Measurements from ENCODE around the gene ELAC2. TPM values are rescaled to one million over a fixed set of nuclear protein-coding genes. Genes with fewer than 3 reads are reported as not detected.
A peak's percentile ranks its signal among the peaks of the same experiment; 100 is the strongest.

Gene ELAC2
- total RNA-seq, 4 donors from 2014 or later: 60.8 to 89.5 (median 77.9) TPM

DNA sequence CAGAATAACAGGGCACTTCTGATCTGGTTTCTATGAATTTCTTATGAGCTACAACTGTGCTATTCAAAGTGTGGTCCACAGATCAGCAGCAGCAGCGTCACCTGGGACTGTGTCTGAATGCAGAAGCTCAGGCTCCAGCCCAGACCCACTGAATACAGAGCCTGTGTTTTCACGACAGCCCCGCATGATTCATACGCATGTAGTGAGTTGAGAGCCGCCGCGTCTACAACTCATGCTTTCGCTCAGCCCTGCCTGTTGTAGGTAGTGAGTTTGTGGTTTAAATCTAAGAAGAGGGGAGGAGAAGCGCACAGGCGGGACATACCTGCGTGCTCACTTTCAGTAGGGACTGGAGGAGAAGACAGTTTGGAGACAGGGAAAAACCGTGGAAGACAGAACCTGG, 28.5 kb upstream of the ELAC2 start:
- ATAC-seq (ENCODE audit: low FRiP score) (no peak), DNase-seq (ENCODE audit: low spot score) (no peak)
- TF ChIP-seq, protein P1, sequence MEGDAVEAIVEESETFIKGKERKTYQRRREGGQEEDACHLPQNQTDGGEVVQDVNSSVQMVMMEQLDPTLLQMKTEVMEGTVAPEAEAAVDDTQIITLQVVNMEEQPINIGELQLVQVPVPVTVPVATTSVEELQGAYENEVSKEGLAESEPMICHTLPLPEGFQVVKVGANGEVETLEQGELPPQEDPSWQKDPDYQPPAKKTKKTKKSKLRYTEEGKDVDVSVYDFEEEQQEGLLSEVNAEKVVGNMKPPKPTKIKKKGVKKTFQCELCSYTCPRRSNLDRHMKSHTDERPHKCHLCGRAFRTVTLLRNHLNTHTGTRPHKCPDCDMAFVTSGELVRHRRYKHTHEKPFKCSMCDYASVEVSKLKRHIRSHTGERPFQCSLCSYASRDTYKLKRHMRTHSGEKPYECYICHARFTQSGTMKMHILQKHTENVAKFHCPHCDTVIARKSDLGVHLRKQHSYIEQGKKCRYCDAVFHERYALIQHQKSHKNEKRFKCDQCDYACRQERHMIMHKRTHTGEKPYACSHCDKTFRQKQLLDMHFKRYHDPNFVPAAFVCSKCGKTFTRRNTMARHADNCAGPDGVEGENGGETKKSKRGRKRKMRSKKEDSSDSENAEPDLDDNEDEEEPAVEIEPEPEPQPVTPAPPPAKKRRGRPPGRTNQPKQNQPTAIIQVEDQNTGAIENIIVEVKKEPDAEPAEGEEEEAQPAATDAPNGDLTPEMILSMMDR (IDR thresholded peaks at IDR 0.05): no peak

GRCh38 chr17:13044572-13045065, 26.8 kb upstream of the ELAC2 start:
- DNase-seq (ENCODE audit: low spot score) (no peak), ATAC-seq (ENCODE audit: low FRiP score) (no peak)
- TF ChIP-seq, protein P1 (IDR thresholded peaks at IDR 0.05): no peak

DNA sequence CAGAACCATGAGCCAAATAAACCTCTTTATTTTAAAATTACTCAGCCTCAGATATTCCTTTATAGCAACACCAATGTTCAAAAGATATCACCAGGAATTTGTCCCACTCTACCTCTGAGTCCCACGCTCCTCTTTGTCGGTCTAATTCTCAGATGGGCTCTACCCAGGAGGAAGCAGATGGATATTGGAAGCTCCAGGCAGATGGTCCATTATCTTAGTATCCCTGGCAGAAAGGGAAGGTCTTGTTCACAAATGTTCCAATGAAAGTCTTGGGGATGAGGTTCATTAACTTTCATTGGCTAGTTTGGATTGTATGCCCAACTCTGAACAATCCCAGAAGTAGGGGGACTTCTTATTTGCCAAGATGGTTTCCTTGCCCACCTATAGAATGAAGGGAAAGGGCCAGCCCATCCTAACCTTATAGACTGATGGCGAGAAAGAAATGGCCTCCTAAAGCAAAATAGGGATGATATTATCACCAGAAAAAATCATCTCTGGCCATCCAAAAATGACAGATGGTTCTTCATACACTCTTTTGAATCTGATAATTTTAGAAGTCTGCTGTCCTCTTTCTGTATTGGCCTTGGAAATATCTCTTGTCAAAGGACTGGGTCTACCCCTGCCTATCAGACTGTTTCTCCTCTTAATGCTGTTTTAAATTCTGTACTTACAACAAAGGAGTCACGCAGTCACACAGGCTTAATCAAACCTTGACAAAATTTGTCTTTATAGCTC, 21.3 kb upstream of the ELAC2 start:
- no peak for ATAC-seq (ENCODE audit: low FRiP score)
- no peak for DNase-seq (ENCODE audit: low spot score)

DNA sequence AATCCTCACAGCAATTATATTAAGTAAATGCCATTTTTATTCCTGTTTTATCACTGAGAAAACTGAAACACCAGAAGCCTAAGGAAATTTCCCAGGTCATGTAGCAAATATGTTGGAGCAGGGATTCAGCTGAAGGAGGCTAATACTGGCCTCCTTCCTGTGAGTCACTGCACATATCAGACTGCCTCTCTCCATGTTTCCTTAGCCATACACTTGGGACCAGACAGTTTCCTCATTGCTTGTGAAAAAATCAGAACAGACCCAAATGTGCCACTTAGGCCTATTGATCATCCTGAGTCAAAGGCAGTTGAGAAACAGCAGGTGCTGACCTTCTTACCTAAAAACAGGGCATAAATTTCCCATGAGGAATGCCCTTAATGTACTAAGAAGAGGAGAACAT, 18.9 kb upstream of the ELAC2 start:
- TF ChIP-seq, protein P1 (IDR thresholded peaks at IDR 0.05): no peak
- ATAC-seq (ENCODE audit: low FRiP score): no peak

More for the DNA sequence above, 21.3 kb upstream of the ELAC2 start:
- TF ChIP-seq, protein P1 (IDR thresholded peaks at IDR 0.05): no peak

GRCh38 chr17:13035420-13035819, 17.6 kb upstream of the ELAC2 start:
- no peak for DNase-seq (ENCODE audit: low spot score)
- TF ChIP-seq, protein P1 (IDR thresholded peaks at IDR 0.05): no peak
- ATAC-seq (ENCODE audit: low FRiP score): no peak

More for the DNA sequence above, 18.9 kb upstream of the ELAC2 start:
- DNase-seq (ENCODE audit: low spot score): no peak

- TF ChIP-seq, protein P1 (IDR thresholded peaks at IDR 0.05): no peak
- ATAC-seq (ENCODE audit: low FRiP score): peak; percentile 25
- peak; percentile 41 for DNase-seq (ENCODE audit: low spot score)
These were observed 14.0 kb upstream of the ELAC2 start for GRCh38 chr17:13031718-13032350.

Data from omental fat pad (tissue), 4 donors.